HG02759 (cell line): ENCODE results near the gene TRIM33.
A peak's percentile ranks its signal among the peaks of the same experiment; 100 is the strongest.

Source experiments
- ATAC-seq: cut with Tn5 transposase; IDR thresholded peaks from one replicate; pipeline ENCODE4 v1.9.1; 2021; ENCODE audit warnings: mild to moderate bottlenecking, moderate library complexity; ENCODE audit not compliant: unreplicated experiment

The TRIM33 gene

DNA sequence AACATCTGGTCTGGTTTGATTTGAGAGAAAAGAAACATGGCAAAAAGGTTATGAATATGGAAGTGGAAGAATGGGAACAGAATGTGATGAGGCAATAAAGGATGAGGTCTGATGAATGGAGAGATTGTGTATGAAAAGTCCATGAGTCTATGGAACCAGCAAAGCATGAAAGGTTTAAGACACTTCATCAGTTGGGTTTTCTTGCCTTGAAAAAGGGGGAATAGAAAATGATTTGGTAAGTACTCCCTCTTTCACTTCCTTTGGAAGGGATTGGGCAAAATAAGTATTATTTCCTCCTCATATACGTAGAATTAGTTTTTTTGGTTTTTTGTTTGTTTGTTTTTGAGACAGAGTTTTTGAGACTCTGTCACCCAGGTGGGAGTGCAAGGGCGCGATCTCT, 155.8 kb downstream of the TRIM33 start:
- no peak for ATAC-seq

- no peak for ATAC-seq
Measured at GRCh38 chr1:114353262-114353661, 157.7 kb downstream of the TRIM33 start.

GRCh38 chr1:114352797-114353196, 158.2 kb downstream of the TRIM33 start:
- no peak for ATAC-seq

- ATAC-seq = no peak
Measured at GRCh38 chr1:114350731-114351445, 160.1 kb downstream of the TRIM33 start.

- ATAC-seq = no peak
Measured at GRCh38 chr1:114349891-114350605, 161.0 kb downstream of the TRIM33 start.

DNA sequence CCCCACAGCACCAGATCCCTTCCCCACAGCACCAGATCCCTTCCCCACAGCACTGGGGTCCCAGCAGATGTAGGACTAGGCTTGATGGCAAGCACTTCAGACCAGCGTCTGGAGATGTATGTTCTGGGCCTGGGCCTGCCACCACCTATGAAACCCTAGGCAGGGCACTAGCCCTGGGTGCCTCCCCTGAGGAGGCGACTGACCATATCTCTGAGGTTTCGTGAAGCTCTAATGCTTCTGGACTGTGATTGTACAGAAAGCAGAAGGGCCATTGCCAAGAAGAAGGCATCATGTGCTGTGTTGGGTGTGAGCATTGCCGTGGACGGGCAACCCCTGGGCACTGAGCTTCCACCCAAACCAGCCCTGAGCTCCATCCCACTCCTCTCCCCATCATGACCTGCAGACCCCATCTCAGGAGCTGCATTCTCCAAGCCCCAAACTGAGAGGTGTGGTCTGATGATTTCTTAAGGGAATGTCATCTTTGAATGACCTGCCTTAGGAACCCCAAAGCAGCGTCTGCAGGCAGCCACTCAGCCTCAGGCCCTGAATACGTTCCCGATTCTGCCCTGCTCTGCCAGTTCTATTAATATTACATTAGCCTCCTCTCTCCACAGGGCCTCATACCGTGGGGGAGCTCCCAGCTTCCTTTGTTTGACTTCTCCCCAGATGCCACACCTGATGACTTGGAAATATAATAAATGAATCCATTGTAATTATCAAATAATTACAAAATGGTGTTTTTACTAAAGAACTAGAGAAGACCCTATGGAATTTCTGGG, 163.4 kb downstream of the TRIM33 start:
- no peak for ATAC-seq

GRCh38 chr1:114346480-114347029, 164.4 kb downstream of the TRIM33 start:
- peak; percentile 100 for ATAC-seq

DNA sequence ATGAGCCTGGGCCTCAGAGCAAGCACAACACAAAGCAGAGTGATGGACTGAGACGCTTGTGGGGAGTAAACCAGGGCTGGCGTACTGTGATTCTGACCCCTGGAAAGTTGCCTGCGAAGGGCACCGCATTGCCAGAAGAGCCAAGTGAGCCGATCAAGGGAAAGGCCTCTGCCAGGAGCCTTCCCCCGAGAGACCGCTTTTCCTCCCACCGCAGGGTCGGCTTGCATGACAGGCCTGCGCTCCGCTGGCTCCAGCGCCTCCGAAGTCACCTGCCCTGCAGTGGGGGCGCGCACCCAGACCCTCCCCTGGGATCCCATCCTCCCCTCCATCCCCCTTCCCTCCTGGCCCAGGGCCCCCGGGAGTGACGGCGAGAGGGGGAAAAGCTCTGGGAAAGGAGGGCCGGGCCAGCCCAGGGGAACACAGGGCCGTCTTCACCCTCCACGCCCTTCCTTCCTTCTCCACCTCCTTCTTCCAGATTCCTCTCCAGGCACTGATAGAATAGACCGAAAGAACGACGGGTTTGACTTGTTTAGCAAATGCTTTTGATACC, 165.0 kb downstream of the TRIM33 start:
- peak; percentile 28 for ATAC-seq

DNA sequence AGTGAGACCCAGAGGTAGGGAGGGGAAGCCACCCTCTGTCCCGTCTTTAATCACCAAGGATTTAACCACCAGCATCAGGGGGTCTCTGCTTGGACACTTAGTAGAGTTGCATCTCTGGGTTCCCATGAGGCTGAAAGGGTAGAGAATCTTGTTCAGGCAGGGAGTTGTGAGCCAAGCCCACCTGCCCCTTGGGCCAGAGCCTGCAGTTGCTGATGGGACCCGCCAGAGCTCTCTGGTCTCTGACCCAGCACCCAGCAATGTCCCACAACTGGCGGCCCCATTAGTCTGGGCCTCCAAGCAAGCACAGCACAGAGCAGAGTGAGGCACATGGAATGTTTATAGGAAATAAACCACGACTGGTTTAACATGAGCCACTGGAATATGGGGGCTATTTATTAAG, 166.3 kb downstream of the TRIM33 start:
- no peak for ATAC-seq
